ENCODE results near the gene PLIN4. TPM values are rescaled to one million over a fixed set of nuclear protein-coding genes. Genes with fewer than 3 reads are reported as not detected.

Gene PLIN4
- polyA plus RNA-seq, 1 donor (not counting 4 experiments of a cell fraction or from before 2014, with no cell fraction given) = not detected

- no peak overlapping the region for H3K4me3 ChIP-seq (ENCODE audit: control insufficient read depth in 2 of 3, extremely low read depth in 1 of 3, insufficient read depth in 2 of 3, low read depth in 1 of 3, low read length in 3 of 3)
- H2AFZ ChIP-seq (ENCODE audit: control insufficient read depth, low read length) = no peak overlapping the region
- no peak for TF ChIP-seq EZH2 (IDR thresholded peaks at IDR 0.05; ENCODE audit: low read length)
- no peak for TF ChIP-seq CTCF (optimal IDR thresholded peaks at IDR 0.05 in 1 of 3, IDR thresholded peaks at IDR 0.05 in 1 of 3, conservative IDR thresholded peaks at IDR 0.05 in 1 of 3; ENCODE audit: extremely low read depth in 1 of 3, insufficient read depth in 2 of 3, low read length in 3 of 3)
- no peaks in the 10 kb centered on the region for H3K36me3 ChIP-seq (ENCODE audit: control insufficient read depth in 2 of 2, extremely low read depth in 1 of 2, insufficient read depth in 2 of 2, low read length in 2 of 2)
- H3K4me1 ChIP-seq (ENCODE audit: control insufficient read depth, extremely low read depth, insufficient read depth, low read length) = no peaks in the 10 kb centered on the region
- FAIRE-seq = no peak
- no peak overlapping the region for H3K4me2 ChIP-seq (ENCODE audit: control insufficient read depth, extremely low read depth, insufficient read depth, low read depth, low read length)
- no peaks in the 10 kb centered on the region for H3K9me1 ChIP-seq (ENCODE audit: control insufficient read depth, extremely low read depth, insufficient read depth, low read length)
- no peak overlapping the region for H3K27ac ChIP-seq (ENCODE audit: control insufficient read depth, insufficient read depth, low read length)
- no peak for DNase-seq (ENCODE audit: low read depth, low spot score)
- H3K9ac ChIP-seq (ENCODE audit: control insufficient read depth, extremely low read depth, insufficient read depth, low read length) = no peak overlapping the region
- no peaks in the 10 kb centered on the region for H3K27me3 ChIP-seq (ENCODE audit: control insufficient read depth, extremely low read depth, insufficient read depth, low read length)
- H4K20me1 ChIP-seq (ENCODE audit: control insufficient read depth, extremely low read depth, insufficient read depth, low read length) = no peaks in the 10 kb centered on the region
- no peaks in the 10 kb centered on the region for H3K9me3 ChIP-seq (ENCODE audit: control insufficient read depth, low read depth, low read length)
- dilution Hi-C loops (cut with MboI; ENCODE audit: extremely low pct_ligation_motif_present, low sequenced_read_pairs) = no loop called here
- H3K79me2 ChIP-seq (ENCODE audit: control insufficient read depth, insufficient read depth, low read length) = no peaks in the 10 kb centered on the region
Measured at GRCh38 chr19:4552525-4552819, 34.2 kb upstream of the PLIN4 start.

GRCh38 chr19:4550479-4551050 lies 32.3 kb upstream of the PLIN4 start:
- H2AFZ ChIP-seq (ENCODE audit: control insufficient read depth, low read length) = no peak overlapping the region
- H3K27me3 ChIP-seq (ENCODE audit: control insufficient read depth, extremely low read depth, insufficient read depth, low read length) = no peaks in the 10 kb centered on the region
- no peak for DNase-seq (ENCODE audit: low read depth, low spot score)
- no peak overlapping the region for H3K9ac ChIP-seq (ENCODE audit: control insufficient read depth, extremely low read depth, insufficient read depth, low read length)
- dilution Hi-C loops (cut with MboI; ENCODE audit: extremely low pct_ligation_motif_present, low sequenced_read_pairs) = no loop called here
- no peaks in the 10 kb centered on the region for H4K20me1 ChIP-seq (ENCODE audit: control insufficient read depth, extremely low read depth, insufficient read depth, low read length)
- TF ChIP-seq CTCF (optimal IDR thresholded peaks at IDR 0.05 in 1 of 3, IDR thresholded peaks at IDR 0.05 in 1 of 3, conservative IDR thresholded peaks at IDR 0.05 in 1 of 3; ENCODE audit: extremely low read depth in 1 of 3, insufficient read depth in 2 of 3, low read length in 3 of 3) = no peak
- TF ChIP-seq EZH2 (IDR thresholded peaks at IDR 0.05; ENCODE audit: low read length) = no peak
- H3K4me1 ChIP-seq (ENCODE audit: control insufficient read depth, extremely low read depth, insufficient read depth, low read length) = no peaks in the 10 kb centered on the region
- H3K36me3 ChIP-seq (ENCODE audit: control insufficient read depth in 2 of 2, extremely low read depth in 1 of 2, insufficient read depth in 2 of 2, low read length in 2 of 2) = no peaks in the 10 kb centered on the region
- FAIRE-seq = no peak
- no peaks in the 10 kb centered on the region for H3K79me2 ChIP-seq (ENCODE audit: control insufficient read depth, insufficient read depth, low read length)
- no peak overlapping the region for H3K4me3 ChIP-seq (ENCODE audit: control insufficient read depth in 2 of 3, extremely low read depth in 1 of 3, insufficient read depth in 2 of 3, low read depth in 1 of 3, low read length in 3 of 3)
- H3K4me2 ChIP-seq (ENCODE audit: control insufficient read depth, extremely low read depth, insufficient read depth, low read depth, low read length) = no peak overlapping the region
- no peak overlapping the region for H3K27ac ChIP-seq (ENCODE audit: control insufficient read depth, insufficient read depth, low read length)
- no peaks in the 10 kb centered on the region for H3K9me1 ChIP-seq (ENCODE audit: control insufficient read depth, extremely low read depth, insufficient read depth, low read length)
- H3K9me3 ChIP-seq (ENCODE audit: control insufficient read depth, low read depth, low read length) = no peaks in the 10 kb centered on the region

Measured in keratinocyte (primary cell).